Retina (tissue), 1 donor: ENCODE results near the gene HOXA3.
A peak's percentile ranks its signal among the peaks of the same experiment; 100 is the strongest.

ENCODE experiments used
- DNase-seq: peaks from one replicate; pipeline ENCODE4 v3.0.0-alpha.2; 2016

HOXA3 gene

DNA sequence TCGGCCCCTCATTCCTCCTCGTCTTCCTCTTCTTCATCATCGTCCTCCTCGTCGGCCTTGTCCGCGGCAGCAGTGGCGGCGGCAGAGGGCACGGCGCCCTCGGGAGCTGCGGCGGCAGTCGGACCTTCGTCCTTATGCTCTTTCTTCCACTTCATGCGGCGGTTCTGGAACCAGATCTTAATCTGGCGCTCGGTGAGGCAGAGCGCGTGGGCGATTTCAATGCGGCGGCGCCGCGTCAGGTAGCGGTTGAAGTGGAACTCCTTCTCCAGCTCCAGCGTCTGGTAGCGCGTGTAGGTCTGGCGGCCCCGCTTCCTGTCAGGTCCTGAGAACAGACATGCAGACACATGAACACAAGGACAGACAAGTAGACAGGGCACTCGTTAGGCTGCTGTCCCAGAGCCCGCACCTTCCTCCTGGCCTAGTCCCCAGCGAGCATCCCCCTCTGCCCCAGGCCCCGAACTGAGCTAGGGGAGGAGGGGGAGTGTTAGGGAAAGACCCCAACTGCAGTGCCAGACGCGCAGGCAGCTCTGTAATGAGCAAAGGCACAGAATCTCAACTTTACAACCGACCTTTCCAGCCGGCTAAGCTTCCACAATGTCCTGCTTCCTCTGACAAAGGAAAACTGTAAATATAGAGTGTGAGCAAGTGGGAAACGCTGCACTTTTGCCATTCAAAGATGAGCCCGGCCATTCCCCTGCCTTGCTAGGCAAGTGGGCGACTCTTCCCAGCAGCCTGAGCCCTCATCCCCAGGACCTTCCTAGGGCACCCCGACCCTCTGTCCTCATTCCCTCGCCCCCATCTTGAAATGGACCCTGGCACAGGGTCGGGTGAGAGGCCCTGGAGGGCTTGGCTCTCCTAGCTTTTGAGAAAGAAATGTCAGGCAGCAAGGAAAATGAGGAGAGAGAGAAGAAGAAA lies 2.8 kb upstream of the HOXA3 start:
- no peak for DNase-seq

DNA sequence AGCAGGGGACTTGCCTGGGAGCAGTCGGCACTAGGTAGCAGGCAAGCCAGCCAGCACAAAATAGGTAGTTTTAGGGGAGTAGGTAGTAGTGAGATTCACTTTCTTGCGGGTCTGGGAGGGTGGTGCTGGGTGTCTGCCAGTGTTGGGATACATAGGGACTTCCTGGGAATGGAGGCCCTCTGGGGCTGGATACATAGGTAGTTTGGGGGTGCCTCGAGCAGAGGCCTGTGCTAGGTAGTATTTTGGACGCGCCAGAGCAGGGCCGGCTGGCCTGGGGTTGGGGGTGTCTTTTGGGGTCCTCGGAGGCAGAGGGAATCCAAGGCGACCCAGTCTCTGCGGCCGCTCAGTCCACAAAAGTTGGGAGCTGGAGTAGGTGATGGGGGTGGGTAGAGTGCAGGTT lies 2.0 kb upstream of the HOXA3 start:
- DNase-seq = no peak

DNA sequence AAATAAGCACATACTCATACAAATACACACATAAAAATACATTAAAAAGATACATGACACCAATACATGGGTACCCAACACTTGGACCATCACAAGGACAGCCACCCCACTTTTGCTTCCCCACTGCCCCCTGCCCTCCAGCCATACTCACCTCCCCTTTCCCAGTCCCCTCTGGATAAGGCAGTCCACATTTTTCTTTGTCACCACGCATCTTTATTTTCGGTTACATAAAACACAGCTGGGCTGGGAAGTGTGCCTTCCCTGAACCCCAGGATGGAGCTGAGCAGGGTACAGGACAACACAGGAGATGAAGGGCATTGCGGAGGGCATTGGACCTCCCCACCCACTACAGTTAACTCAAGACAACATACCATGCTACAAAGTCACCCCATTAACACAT lies 1.1 kb upstream of the HOXA3 start:
- no peak for DNase-seq

DNA sequence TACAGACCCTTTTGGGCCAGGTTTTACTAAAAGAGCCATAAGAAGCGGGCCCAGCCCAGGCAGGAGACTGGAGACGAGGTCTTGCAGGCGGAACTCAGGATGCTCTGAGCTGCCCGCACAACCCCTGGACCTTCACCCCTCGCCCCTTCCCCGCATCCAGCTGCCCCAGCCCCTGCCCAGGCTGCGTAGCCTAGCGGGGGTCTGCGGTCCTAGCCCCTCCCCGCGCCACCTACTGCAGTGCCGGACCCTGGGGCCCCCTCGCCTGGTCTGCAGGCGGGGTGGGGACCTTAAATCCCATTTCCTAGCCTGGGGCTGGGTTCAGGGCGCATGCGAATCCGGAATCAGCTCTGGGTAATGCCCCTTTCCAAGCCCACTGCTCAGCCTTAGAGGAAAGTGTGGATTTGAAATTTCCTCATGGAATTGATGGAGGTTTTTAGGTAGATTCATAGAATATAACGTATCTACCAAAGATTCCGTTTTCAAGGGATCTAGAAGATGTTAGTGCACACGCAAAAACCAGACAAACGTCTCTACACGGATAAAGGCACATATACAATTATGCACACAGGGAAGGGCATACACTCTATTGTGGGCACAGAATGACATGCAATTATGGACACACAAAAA lies 546 bp upstream of the HOXA3 start:
- no peak for DNase-seq

DNA sequence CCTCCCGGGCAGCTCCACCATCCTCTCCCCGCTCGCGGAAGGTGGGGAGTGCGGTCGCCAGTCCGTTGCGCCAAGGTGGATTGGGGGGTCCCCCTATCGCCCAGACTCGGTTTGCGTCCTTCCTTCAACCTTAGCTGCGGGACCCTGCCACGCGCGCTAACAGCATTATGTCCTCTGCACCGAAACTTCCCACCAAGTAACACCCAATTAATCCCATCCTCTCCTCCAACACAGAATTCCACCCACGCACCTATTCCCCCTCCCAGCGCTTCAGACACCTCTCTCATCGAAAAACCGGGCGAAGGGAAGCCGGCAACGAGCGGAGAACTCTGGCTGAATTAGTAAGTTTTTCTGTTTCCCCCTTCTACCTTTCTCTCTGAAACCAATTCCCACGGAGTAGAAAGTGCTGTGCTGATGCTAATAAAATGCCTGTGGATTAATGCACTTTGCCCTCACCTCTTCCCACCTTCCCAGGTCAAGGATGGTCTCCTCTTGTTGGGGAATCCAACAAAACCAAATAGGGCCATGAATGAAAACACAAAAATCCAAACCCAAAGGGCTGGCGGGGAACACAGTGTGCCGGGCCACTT lies 947 bp downstream of the HOXA3 start:
- no peak for DNase-seq

DNA sequence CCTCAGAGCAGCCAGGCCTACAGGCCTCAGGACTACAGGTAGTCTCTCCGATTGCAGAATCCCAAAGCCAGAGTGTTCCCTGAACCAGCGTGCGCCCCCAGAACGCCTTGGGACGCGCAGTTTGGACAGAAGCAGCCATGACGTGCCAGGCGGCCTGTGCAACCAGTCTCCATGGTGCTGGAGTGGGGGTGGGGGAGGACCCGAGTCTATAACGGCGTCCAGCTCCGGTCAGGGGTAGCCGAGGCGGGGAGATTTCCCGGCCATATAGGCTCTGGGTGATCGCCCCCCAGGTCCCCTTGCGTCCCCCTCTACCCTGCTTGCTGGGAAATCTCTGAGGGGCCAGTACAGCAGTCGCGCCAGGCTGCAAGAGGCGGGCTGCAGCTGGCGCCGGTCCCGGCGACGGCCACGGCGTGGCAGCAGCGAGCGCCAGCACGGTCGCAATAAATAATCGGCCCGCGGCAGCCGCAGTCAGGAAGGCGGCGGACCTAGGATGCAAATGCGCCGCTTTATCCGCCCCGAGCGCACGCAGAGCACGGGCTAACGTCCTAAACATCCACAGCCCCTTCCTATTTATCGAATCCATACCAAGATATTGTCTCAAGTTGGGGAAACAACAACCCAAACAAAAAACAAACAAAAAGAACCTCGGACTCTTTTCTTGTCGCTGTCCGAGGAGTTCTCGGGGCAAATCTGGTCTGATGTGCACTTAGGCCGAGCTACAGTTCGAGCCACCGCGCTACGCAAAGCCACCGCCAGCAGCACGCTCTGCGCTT lies 1.6 kb downstream of the HOXA3 start:
- DNase-seq = peak; percentile 92

DNA sequence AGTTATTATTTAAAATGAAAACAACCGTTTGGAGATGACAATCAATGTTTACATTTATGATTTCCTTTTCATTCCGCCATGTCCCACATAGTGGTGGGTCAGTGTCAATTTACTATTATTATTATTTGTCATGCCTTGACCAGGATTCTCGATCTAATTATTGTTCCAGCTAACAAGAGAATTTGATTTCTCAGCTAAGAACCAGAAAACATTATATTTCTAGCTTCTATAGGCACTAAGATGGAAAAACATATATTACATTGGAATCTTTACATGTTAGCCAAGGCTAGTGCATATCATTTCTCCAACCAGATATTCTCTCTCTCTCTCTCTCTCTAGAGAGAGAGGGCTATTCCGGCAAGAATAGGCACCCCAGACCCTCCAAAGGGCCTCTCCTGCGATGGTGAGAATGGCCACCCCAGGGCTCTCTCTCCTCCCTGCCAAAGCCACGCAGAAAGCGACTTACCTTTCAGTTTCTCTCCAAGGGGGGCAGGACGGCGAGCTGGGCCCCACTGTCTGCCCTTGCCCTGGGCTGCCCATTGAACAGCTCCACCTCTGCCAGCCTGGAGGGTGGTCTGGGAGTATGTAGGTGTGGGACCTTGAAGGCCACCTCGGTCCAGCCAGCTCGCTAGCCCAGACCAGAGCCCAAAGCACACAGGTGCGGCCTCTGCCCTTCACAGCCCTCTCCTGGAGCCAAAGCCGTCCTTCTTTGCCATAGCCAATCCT lies 2.4 kb downstream of the HOXA3 start:
- DNase-seq = no peak

DNA sequence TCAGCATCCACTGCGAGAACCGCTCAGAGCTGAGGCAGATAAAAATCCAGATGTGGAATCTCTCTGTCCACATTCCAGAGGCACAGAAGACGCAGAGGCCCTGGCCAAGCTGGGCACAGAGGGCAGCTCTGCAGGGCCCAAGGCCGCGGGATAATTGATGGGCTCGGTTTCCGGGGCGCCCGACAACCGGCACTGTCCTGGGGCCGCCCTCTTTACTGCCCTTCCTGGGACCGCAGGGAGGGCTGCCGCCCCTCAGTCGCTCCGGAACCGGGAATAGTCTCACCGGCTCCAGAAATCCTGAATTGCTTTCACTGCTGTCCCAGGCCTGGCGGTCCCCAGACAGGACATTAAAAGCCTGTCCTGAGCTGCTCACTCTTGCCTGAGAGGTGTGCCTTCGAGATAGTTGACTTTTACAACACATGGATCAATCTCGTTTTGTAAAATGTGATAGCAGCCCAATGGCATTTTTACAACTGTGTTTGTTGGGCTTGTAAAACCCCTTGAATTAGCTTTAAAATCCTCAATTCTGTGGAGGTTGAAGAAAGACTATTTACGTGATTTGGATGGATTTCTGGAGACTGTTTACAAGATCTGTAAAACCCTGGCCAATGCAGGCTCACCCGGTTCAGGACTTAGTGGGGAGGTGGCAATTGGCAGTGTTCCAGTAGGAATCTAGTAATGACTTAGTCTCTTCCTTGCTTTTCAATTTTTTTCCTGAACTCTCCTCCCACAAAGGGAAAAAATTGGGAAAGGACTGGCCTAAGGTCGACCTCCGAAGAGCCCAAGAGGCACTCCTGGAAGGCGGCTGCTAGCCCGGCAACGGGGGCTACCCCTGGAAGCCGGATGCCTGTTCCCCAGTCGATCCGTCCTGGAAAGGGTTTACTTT lies 3.4 kb downstream of the HOXA3 start:
- no peak for DNase-seq

DNA sequence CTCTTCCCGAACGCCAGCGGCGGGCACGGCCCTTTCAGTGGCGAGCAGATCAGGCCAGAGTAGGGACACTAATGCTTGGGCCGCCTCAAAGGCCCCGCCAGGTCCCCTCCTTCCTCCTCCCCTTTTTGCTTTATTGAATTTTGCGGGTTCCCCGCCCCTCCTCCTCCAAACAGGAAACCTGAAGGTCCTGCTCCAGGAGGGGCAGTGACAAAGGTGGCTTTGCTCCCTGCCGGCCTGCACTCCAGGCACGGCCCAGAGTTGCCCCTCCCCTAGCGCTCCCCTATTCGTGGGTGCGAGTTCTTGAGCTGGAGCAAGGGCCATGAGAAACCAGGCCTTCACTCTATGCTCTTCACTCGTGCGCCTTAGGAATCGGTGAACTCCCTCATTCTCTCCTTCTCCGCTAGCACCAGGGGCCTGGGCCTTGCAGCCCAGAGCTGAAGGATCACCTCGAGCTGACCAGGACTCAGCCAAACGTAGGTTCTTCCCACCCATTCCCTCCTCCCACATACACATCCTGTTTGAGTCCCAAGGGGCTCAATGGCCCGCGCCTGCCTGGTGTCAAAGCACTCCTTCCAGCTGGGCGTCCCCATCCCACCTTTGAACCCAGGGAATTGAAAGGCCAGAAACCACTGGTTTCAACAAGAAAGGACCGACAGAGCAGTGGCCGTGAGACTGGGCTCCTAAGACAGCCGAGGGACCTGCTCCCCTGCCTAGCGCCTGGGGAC lies 4.2 kb downstream of the HOXA3 start:
- no peak for DNase-seq

DNA sequence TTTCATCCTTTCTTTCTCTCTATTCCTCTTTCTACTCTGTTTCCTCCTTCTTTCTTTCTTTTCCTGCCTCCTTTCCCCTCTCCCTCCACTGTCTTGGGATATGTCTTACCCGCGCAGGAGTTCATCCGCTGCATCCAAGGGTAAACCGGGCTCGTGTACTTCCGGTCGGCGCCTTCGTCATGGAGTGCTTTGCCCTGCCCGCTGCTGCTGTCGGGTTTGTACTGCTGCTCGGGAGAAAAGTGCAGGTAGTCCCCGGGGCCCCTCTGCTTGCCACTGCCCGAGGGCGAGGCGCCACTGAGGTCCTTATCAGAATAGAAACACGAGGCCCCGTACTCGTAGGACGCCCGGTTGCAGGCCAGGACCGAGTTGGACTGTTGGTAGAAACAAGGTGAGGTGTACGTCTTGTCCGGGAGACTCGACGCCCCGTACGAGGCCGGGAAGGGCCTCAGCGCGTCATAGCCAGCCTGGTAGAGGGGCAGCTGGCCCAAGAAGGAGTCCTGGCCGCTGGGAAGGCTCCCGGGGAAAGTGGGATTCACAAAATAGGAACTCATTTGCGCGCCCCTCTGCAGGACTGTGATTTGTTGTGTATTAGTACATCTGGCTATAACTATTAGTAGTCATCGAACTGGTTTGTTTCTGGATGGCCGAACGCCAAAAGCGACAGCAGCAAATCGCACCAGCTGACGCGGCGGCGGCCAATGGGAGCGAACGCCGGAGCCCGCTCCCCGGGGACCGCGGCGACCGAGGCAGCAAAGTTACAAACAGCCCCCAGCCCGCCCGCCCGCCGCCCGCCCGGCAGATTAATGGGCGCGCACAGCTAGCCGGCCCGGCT lies 5.0 kb downstream of the HOXA3 start, which contains the start of gene HOXA6:
HOXA6 (minus strand) TSS at position 576 of the 832 bp plus-strand sequence; CDS start at position 551, 25 bp downstream.
- peak; percentile 56 for DNase-seq

DNA sequence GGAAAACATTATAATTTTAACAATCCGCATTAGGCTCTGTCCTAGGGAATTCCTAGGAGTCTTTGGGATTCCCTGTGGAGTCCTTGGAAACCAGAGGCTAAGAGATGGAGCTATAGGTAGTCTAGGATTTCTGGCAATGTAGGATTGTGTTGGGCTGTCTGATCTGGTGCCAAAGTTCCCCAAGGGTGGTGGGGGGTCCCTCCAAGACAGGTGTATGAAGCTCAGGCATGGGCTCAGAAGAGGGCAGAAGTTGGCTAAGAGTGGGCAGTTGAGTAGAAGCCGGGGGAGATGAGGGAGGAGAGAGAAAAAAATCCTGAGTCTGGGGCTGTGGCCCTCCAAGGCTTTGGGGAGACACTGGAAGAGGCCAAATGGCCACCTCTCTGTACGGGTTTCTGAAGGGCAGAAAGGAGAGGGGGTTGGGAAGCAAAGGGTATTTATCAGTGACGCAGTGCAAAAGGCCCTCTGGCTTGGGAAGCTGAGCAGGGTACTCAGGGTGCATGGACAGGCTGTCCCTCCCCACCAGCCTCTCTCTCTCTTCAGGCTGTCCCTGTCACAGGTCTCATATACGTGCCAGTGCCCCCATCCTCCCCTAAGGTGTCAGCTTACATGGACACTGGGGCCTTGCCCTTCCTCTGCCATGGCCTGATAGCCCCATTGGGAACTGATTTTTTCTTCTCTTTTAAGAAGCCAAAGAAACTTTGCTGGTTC lies 5.7 kb downstream of the HOXA3 start:
- DNase-seq = no peak

DNA sequence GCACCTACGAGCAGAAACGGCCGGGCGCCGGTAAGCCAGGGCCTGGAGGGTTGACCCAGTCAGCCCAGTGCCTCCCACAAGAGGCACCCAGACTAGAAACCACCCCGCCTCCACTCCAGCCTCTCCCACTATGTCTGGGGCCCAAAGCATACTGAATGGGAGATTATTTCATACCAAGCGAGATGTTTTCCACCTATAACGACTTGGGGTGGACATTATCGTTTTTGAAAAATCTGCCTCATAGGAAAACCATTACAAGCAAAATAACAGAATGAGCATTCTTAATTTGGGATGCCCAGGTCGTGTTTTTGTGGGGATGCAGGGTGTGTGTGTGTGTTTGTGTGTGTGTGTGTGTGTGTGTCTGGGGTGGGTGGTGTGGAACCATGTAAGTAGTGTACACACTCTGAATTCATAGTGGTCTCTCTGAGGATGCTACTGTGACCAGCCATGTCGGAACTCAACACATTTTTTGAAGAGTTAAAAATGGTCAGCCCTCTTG lies 6.4 kb downstream of the HOXA3 start:
- no peak for DNase-seq

DNA sequence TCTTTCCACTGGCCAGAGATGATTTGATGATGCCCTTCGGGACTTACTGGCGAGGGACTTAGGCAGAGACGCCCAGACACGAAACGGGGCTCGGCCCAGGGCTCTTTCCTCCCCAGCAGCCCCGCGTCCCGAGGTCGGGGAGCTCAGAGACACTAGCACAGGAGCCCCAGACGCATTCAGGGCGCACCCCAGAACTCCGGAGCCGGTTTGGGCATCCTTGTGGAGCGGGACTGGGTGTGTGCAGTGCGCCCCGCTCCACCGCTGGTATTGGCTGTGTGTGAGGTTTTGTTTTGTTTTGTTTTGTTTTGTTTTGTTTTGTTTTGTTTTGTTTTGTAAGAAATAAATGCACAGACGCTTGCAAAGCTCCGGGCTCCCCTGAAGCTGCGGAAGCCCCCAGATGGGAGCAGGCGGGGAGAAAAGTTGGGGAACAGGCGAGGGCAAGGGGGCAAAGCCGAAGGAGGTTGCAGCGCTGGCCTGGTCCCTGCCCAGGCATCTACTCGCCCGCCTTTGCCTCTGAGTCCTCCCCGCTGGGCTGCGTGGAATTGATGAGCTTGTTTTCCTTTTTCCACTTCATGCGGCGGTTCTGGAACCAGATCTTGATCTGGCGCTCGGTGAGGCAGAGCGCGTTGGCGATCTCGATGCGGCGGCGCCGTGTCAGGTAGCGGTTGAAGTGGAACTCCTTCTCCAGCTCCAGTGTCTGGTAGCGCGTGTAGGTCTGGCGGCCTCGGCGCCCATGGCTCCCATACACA lies 7.0 kb downstream of the HOXA3 start:
- DNase-seq = peak; percentile 61

DNA sequence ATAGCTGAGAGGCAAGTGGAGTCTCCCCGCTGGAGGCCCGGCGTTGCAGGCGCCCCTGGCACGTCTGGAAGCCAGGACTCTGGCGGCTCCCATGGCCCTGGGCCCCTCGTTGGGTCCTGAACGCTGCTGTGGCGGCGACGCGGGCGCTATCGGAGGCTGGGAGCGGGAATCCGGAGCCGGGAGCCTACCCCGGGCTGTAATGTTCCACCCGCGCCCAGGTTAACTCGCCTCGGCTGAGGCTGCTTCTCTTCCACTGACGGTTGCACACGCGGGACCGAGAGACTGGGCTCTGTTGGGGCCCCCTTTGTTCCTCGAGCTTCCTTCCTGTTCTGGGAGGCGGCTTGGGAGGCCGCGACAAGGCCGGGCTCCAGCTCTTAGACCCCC lies 7.6 kb downstream of the HOXA3 start:
- peak; percentile 59 for DNase-seq

DNA sequence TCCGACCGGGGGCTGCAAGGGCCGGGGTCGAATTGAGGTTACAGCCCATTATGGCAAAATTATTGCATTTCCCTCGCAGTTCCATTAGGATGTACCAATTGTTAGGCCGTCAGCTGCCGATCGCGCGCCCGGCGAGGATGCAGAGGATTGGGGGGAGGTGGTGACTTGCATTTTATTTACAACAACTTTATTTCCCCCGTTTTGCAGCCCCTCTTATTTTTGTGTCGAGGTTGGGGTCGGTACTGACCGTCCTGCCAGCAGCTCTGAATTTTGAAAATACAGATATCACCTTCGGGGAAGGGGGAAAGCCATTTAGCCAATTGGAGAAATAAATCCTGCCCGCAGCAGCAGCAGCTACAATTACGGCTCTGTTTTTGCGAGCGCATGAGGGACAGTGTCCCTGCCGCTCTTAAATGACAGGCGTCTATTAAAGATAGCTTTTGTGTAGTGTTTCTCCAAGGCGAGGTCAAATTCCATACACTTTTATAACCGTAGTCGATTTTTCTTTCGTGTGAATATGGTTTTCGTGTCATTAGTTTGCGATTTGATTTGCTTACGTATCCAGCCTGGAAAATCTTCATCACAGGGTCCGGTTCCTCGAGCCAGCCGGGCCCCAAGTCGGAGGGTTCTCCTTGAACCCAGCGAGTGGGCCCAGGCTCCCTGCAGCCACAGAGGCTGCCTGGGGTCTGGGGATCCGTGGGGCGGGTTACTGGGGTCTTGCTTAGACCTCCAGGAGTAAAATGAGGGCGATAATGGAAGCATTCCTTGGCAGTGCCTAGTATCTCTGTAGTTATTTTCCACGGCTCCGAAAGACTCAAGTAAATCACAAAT lies 8.2 kb downstream of the HOXA3 start:
- DNase-seq = peak; percentile 51

DNA sequence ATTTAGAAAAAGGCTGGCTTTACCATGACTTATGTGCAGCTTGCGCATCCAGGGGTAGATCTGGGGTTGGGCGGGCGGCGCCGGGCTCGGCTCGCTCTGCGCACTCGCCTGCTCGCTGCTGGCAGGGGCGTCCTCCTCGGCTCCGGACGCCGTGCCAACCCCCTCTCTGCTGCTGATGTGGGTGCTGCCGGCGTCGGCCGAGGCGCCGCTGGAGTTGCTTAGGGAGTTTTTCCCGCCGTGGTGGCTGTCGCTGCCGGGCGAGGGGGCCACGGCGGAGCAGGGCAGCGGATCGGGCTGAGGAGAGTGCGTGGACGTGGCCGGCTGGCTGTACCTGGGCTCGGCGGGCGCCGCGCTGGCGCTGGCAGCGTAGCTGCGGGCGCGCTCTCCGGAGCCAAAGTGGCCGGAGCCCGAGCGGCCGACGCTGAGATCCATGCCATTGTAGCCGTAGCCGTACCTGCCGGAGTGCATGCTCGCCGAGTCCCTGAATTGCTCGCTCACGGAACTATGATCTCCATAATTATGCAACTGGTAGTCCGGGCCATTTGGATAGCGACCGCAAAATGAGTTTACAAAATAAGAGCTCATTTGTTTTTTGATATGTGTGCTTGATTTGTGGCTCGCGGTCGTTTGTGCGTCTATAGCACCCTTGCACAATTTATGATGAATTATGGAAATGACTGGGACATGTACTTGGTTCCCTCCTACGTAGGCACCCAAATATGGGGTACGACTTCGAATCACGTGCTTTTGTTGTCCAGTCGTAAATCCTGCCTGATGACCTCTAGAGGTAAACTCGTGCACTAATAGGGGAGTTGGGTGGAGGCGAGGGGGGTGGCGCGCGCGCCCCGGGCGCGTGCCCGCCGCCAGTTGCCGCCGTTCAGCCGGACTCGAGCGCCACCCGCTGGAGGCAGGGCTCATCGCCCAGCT lies 9.1 kb downstream of the HOXA3 start, which contains the start of gene HOXA5:
HOXA5 (minus strand) TSS at position 659 of the 927 bp plus-strand sequence; CDS start at position 585, 74 bp downstream.
- DNase-seq = peak; percentile 81
